Dermis microvascular lymphatic vessel endothelial cell (primary cell): ENCODE data around the gene RIN3. TPM values are rescaled to one million over a fixed set of nuclear protein-coding genes. Genes with fewer than 3 reads are reported as not detected.
"Not testable (repeated sequence)": the region's sequence is repeated elsewhere in the genome, so short reads cannot be mapped to it uniquely, and the experiment has no call there.

Source experiments
- DNase-seq, 2 donors: peaks; one replicate each; pipeline versions ENCODE4 v3.0.0 to v3.0.0-alpha.2; 2010; ENCODE audit warnings: low read depth in 2 of 2
- total RNA-seq: library from RNA; depleted of rRNA; stranded (reverse); fragments of >200 nt; gene quantifications from 2 replicates; pipeline ENCODE4 v1.2.1, GENCODE V29; 2014

Gene RIN3
- total RNA-seq, 1 donor from 2014 or later, result 4.1 TPM

GRCh38 chr14:92626041-92626440, 112.5 kb downstream of the RIN3 start:
- DNase-seq, result no peak

GRCh38 chr14:92627707-92628215, 114.2 kb downstream of the RIN3 start:
- DNase-seq, result no peak

DNA sequence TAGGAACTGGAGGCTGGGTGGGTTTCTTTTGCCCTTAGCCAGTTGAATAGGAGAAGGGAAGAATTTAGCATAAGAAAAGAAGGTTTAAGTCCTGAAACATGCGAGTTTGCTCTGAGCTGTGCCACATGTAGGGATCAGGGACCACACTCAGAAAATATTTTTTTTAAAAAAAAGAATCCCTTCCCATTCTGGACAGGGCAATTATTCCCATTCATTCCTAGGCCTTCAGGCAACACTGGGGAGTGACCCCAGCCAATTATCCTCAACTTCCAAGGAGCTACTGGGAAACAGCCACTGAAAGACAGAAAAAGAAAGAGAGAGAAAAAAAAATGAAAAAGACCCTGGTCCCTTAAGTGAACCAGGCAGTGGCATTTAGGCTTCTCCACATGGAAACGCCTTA, 115.1 kb downstream of the RIN3 start:
- DNase-seq, result no peak

- no peak for DNase-seq
Observed at GRCh38 chr14:92630367-92630766, 116.8 kb downstream of the RIN3 start.

DNA sequence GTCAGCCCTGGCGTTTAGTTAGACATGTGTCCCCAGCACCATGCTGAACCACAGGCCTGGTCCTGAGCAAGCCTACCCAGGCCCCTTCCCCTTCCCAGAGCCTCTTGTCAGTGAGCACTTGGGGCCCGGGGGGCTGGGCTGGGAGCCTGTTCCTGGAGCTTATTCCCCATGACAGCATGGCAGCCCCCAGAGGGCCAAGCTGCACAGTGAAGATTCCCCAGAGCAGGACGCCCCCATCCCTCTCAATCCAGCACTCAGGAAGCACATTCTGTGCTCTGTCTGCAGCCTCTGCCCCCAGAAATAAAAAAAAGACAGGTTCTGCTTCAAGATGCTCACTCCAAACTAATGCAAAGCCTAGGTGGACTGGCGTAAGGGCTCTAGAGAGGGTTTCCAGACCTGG, 117.5 kb downstream of the RIN3 start:
- no peak for DNase-seq

- DNase-seq, result no peak
Observed at GRCh38 chr14:92632546-92633273, 119.1 kb downstream of the RIN3 start.

GRCh38 chr14:92633274-92633616, 119.7 kb downstream of the RIN3 start:
- DNase-seq, result no peak

DNA sequence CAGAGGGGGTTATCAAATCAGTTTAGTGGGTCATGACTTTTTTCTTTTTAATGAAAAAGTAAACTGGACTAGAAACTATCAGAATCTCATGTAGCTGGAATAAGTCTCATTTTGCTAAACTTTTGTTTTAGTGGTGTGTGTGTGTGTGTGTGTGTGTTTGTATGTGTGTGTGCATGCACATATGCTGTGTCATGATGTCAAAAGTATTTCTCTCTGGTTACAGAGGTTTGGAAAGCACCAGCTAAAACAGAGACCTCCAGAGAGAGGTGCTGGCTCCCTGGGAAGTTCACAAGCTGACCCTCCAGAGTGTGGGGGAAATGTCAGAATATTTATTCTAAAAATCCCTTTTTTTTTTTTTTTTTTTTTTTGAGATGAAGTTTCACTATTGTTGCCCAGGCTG, 120.1 kb downstream of the RIN3 start:
- DNase-seq, result no peak

- no peak for DNase-seq
Observed at GRCh38 chr14:92635031-92635430, 121.5 kb downstream of the RIN3 start.

DNA sequence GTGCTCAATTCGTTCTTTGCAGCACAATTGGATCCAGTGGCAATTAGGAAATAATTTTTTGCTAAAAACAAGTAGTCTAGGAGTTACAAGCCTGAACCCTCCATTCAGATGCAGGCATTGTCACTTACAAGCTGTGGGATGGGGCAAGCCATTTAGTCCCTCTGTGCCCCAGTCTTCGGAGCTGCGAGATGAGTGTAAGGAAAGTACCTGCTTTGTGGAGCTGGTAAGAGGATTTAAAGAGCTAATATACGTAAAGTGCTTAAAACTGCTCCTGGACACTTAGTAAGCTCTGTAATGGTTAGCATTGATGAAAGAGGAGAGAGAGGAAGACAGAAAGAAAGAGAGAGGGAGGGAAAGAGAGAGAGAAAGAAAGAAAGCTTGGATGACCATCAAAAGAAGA, 122.3 kb downstream of the RIN3 start:
- no peak for DNase-seq

GRCh38 chr14:92637228-92637627, 123.6 kb downstream of the RIN3 start:
- DNase-seq, result no peak

- no peak for DNase-seq
Observed at GRCh38 chr14:92637864-92638263, 124.3 kb downstream of the RIN3 start.

DNA sequence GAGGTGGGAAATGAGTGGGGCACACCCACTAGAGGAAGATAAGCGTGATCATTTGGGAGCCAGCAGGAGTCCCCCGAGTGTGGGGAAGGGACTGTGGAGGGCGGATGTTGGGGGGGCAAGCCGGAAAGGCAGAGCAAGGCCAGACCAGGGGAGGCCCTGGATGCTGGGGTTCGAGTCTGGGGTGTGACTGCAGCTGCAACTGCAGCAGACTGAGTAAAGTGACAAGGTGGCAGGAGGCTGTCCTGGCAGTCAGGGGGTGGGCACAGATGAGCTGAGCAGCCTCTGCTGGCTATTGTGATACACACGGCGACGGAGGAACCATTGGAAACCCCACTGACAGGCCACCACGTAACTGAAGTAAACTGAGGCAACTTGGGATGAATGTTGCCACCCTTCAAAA, 124.7 kb downstream of the RIN3 start:
- no peak for DNase-seq

- DNase-seq, result no peak
Observed at GRCh38 chr14:92638904-92639303, 125.3 kb downstream of the RIN3 start.

DNA sequence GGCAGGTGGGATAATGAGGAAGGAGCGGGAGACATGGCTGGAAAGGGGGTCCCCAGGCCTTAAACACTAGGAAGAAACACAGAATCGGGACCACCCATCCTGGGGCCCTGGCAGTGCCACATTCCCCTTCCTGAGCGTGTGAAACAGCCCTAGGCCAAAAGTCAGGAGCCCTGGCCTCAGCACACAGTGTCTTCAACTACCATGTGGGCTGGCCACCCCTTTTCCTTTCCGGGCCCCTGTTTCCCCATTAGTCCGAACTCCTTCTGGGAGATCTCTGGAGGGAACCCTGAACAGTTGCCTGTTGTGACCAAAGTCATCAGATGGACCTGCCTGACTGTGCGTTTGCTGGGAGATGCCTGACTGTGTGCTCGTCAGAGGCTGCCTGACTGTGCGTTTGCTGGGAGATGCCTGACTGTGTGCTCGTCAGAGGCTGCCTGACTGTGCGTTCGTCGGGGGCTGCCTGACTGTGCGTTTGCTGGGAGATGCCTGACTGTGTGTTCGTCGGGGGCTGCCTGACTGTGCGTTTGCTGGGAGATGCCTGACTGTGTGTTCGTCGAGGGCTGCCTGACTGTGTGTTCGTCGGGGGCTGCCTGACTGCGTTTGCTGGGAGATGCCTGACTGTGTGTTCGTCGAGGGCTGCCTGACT, 126.0 kb downstream of the RIN3 start:
- DNase-seq, result not testable (repeated sequence)

DNA sequence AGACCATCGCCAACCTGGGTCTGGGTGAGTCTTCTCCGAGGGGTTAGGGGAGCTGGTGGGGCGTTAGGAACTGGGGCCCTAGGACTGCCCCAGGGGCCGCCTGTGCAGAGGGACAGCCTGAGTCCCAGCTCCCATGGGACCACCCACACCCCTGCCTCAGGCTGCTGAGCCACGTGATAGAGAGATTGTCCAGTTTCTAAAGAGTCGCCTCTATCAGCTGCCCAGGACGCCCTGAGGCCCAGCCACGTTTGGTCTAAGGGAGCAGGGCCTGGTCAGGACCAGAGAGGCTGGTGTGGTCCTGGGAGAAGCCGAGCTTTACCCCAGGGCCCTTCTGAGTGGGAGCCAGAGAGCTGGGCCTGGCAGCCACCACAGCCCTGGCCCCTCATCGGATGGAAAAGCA, 127.7 kb downstream of the RIN3 start:
- DNase-seq, result no peak

GRCh38 chr14:92644171-92644969, 130.8 kb downstream of the RIN3 start:
- DNase-seq, result no peak

GRCh38 chr14:92644970-92645515, 131.5 kb downstream of the RIN3 start:
- no peak for DNase-seq

DNA sequence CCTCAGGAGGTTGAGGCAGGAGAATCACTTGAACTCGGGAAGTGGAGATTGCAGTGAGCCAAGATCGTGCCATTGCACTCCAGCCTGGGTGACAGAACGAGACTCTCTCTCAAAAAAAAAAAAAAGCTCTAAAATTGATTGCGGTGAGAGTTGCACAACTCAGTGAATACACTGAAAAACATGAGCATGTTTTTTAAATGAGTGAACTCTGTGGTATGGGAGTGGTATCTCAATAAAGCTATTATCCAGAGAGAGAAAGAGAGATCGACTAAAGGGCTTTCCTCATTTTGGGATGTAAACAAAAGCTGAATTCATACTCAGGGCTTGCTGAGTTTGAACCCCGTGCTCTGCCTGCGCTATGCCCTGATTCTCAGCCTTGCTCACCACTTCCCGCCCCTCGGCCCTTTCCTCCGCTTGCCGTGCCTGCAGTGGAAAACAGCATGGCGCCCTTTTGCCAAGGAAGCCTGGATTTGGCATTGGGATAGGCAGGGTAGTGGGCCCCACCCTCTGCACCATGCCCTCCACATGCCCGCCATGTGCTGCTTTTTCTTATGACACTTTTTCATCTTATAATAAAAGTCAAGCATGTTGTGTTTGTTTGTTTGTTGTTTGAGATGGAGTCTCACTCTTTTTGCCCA, 132.4 kb downstream of the RIN3 start:
- DNase-seq, result no peak

- no peak for DNase-seq
Observed at GRCh38 chr14:92646952-92647796, 133.6 kb downstream of the RIN3 start.

DNA sequence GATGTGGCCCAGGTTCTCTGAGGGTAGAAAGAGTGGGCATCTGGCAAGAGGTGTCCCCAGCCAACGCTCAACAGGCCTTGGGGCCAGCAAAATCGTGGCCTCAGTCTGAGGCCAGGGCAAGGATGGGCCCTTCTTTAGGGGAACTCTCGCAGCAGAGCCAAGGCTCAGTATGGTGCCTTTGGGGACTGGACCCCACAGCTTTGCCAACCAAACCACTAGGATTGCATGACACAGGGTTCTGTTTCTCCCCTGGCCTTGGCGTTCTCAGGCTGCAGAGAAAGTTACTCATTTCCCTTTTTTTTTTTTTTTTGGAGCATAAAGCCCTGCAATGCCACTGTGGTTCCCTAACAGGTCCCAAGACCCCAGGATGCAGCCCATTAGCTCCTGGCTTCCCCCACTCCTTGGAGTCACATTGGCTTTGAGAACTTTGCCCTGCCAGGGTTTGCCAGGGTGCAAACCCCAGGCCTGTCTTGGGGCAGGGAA, 134.3 kb downstream of the RIN3 start:
- DNase-seq, result no peak
